ENCODE results near the gene DOK7. TPM values are rescaled to one million over a fixed set of nuclear protein-coding genes. Genes with fewer than 3 reads are reported as not detected.
"Not testable (repeated sequence)": the region's sequence is repeated elsewhere in the genome, so short reads cannot be mapped to it uniquely, and the experiment has no call there.

Gene DOK7
- total and polyA plus RNA-seq, 4 donors: 0.13 to 0.84 (median 0.46) TPM

- TF ChIP-seq HNF4A (conservative IDR thresholded peaks at IDR 0.05): no peak
Measured at GRCh38 chr4:3458371-3458770, 4.7 kb upstream of the DOK7 start (continued).

GRCh38 chr4:3459156-3459555, 4.0 kb upstream of the DOK7 start:
- DNase-seq (ENCODE audit: low spot score); H3K9me3 ChIP-seq (ENCODE audit: control insufficient read depth in 4 of 4, low read length in 3 of 4); H3K4me3 ChIP-seq (ENCODE audit: low read depth in 1 of 3, low read length in 3 of 3); H3K27me3 ChIP-seq (ENCODE audit: control insufficient read depth in 4 of 4, insufficient read depth in 4 of 4, low read length in 3 of 4); H3K36me3 ChIP-seq (ENCODE audit: control insufficient read depth in 4 of 4, insufficient read depth in 3 of 4, low read depth in 1 of 4, low read length in 3 of 4); H3K27ac ChIP-seq (ENCODE audit: low read depth in 1 of 2, low read length in 2 of 2); H3K9ac ChIP-seq (ENCODE audit: low read depth in 1 of 2, low read length in 2 of 2): not testable (repeated sequence)
- 58% methylated on average over 5 of the region's 5 CpGs for WGBS
- H3K4me1 ChIP-seq (ENCODE audit: control insufficient read depth in 4 of 4, insufficient read depth in 4 of 4, low read length in 3 of 4): peaks cover 12 to 26% (median 21%) of the 10 kb centered on the region in 4 donors

DNA sequence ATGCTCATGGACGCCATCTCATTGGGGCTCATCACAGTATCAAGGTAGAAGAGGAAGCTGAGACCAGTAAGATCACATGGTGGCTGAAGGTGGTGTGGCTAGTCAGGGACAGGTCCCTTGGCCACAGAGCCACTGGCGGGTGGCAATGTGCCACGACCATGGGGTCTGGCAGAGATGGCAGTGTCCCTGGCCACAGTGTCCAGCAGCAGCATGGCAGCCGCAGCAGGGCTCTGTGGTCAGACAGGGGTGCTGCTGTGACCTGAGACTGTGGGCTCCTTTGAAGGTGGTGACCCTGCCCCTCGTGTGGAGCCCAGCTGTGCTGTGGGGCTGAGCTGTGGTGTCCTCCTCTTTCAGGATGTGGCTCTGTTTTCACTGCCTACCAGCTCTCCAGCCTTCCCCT, 2.2 kb upstream of the DOK7 start:
- H3K4me1 ChIP-seq (ENCODE audit: control insufficient read depth in 4 of 4, insufficient read depth in 4 of 4, low read length in 3 of 4): peaks cover 12 to 26% (median 21%) of the 10 kb centered on the region in 4 donors
- DNase-seq (ENCODE audit: low spot score): no peak
- 91% methylated on average over 5 of the region's 5 CpGs for WGBS
- no peaks in the 10 kb centered on the region for H3K36me3 ChIP-seq (ENCODE audit: control insufficient read depth in 4 of 4, insufficient read depth in 3 of 4, low read depth in 1 of 4, low read length in 3 of 4)
- no peaks in the 10 kb centered on the region for H3K27me3 ChIP-seq (ENCODE audit: control insufficient read depth in 4 of 4, insufficient read depth in 4 of 4, low read length in 3 of 4)
- H3K27ac ChIP-seq (ENCODE audit: low read depth in 1 of 2, low read length in 2 of 2): no peak overlapping the region
- H3K4me3 ChIP-seq (ENCODE audit: low read depth in 1 of 3, low read length in 3 of 3): no peak overlapping the region
- no peak overlapping the region for H3K9ac ChIP-seq (ENCODE audit: low read depth in 1 of 2, low read length in 2 of 2)
- no peaks in the 10 kb centered on the region for H3K9me3 ChIP-seq (ENCODE audit: control insufficient read depth in 4 of 4, low read length in 3 of 4)
- no peak for TF ChIP-seq RXRA (IDR thresholded peaks at IDR 0.05)
- TF ChIP-seq NR2F2 (IDR thresholded peaks at IDR 0.05): no peak
- TF ChIP-seq RAD21 (IDR thresholded peaks at IDR 0.05): no peak
- no peak for TF ChIP-seq EGR1 (IDR thresholded peaks at IDR 0.05; ENCODE audit: low read depth in 2 of 2)
- no peak for TF ChIP-seq FOXA1 (IDR thresholded peaks at IDR 0.05)
- no peak for TF ChIP-seq YY1 (IDR thresholded peaks at IDR 0.05)

- H3K27me3 ChIP-seq (ENCODE audit: control insufficient read depth in 4 of 4, insufficient read depth in 4 of 4, low read length in 3 of 4): no peaks in the 10 kb centered on the region
- H3K36me3 ChIP-seq (ENCODE audit: control insufficient read depth in 4 of 4, insufficient read depth in 3 of 4, low read depth in 1 of 4, low read length in 3 of 4): no peaks in the 10 kb centered on the region
- DNase-seq (ENCODE audit: low spot score): no peak
- H3K9me3 ChIP-seq (ENCODE audit: control insufficient read depth in 4 of 4, low read length in 3 of 4): no peaks in the 10 kb centered on the region
- peaks cover 12 to 26% (median 21%) of the 10 kb centered on the region in 4 donors for H3K4me1 ChIP-seq (ENCODE audit: control insufficient read depth in 4 of 4, insufficient read depth in 4 of 4, low read length in 3 of 4)
- H3K9ac ChIP-seq (ENCODE audit: low read depth in 1 of 2, low read length in 2 of 2): no peak overlapping the region
- H3K27ac ChIP-seq (ENCODE audit: low read depth in 1 of 2, low read length in 2 of 2): no peak overlapping the region
- WGBS: 58% methylated on average over 25 of the region's 25 CpGs
- H3K4me3 ChIP-seq (ENCODE audit: low read depth in 1 of 3, low read length in 3 of 3): no peak overlapping the region
- no peak for TF ChIP-seq FOXA1 (IDR thresholded peaks at IDR 0.05)
- no peak for TF ChIP-seq ZBTB33 (IDR thresholded peaks at IDR 0.05)
- TF ChIP-seq FOXA2 (IDR thresholded peaks at IDR 0.05): no peak
- TF ChIP-seq, protein P1, sequence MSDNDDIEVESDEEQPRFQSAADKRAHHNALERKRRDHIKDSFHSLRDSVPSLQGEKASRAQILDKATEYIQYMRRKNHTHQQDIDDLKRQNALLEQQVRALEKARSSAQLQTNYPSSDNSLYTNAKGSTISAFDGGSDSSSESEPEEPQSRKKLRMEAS (IDR thresholded peaks at IDR 0.05): no peak
- TF ChIP-seq NR2F2 (IDR thresholded peaks at IDR 0.05): no peak
- TF ChIP-seq ATF3 (IDR thresholded peaks at IDR 0.05): no peak
- no peak for TF ChIP-seq JUND (IDR thresholded peaks at IDR 0.05)
- no peak for TF ChIP-seq HNF4G (IDR thresholded peaks at IDR 0.05)
- no peak for TF ChIP-seq HNF4A (conservative IDR thresholded peaks at IDR 0.05)
- TF ChIP-seq, protein P2, sequence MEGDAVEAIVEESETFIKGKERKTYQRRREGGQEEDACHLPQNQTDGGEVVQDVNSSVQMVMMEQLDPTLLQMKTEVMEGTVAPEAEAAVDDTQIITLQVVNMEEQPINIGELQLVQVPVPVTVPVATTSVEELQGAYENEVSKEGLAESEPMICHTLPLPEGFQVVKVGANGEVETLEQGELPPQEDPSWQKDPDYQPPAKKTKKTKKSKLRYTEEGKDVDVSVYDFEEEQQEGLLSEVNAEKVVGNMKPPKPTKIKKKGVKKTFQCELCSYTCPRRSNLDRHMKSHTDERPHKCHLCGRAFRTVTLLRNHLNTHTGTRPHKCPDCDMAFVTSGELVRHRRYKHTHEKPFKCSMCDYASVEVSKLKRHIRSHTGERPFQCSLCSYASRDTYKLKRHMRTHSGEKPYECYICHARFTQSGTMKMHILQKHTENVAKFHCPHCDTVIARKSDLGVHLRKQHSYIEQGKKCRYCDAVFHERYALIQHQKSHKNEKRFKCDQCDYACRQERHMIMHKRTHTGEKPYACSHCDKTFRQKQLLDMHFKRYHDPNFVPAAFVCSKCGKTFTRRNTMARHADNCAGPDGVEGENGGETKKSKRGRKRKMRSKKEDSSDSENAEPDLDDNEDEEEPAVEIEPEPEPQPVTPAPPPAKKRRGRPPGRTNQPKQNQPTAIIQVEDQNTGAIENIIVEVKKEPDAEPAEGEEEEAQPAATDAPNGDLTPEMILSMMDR (IDR thresholded peaks at IDR 0.05; ENCODE audit: low read depth, low read length, missing input control): no peak
- TF ChIP-seq RAD21 (IDR thresholded peaks at IDR 0.05): no peak
- no peak for TF ChIP-seq EGR1 (IDR thresholded peaks at IDR 0.05; ENCODE audit: low read depth in 2 of 2)
- TF ChIP-seq TAF1 (conservative IDR thresholded peaks at IDR 0.05): no peak
- TF ChIP-seq, protein P3, sequence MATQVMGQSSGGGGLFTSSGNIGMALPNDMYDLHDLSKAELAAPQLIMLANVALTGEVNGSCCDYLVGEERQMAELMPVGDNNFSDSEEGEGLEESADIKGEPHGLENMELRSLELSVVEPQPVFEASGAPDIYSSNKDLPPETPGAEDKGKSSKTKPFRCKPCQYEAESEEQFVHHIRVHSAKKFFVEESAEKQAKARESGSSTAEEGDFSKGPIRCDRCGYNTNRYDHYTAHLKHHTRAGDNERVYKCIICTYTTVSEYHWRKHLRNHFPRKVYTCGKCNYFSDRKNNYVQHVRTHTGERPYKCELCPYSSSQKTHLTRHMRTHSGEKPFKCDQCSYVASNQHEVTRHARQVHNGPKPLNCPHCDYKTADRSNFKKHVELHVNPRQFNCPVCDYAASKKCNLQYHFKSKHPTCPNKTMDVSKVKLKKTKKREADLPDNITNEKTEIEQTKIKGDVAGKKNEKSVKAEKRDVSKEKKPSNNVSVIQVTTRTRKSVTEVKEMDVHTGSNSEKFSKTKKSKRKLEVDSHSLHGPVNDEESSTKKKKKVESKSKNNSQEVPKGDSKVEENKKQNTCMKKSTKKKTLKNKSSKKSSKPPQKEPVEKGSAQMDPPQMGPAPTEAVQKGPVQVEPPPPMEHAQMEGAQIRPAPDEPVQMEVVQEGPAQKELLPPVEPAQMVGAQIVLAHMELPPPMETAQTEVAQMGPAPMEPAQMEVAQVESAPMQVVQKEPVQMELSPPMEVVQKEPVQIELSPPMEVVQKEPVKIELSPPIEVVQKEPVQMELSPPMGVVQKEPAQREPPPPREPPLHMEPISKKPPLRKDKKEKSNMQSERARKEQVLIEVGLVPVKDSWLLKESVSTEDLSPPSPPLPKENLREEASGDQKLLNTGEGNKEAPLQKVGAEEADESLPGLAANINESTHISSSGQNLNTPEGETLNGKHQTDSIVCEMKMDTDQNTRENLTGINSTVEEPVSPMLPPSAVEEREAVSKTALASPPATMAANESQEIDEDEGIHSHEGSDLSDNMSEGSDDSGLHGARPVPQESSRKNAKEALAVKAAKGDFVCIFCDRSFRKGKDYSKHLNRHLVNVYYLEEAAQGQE (IDR thresholded peaks at IDR 0.05): no peak
- no peak for TF ChIP-seq SP1 (IDR thresholded peaks at IDR 0.05)
- TF ChIP-seq RXRA (IDR thresholded peaks at IDR 0.05): no peak
- no peak for TF ChIP-seq GABPA (IDR thresholded peaks at IDR 0.05 in 1 of 2, conservative IDR thresholded peaks at IDR 0.05 in 1 of 2)
Measured at GRCh38 chr4:3461515-3462291, 1.4 kb upstream of the DOK7 start.
